IPS-18a (cell line): Measurements from ENCODE around the gene CKS1B.
A peak's percentile ranks its signal among the peaks of the same experiment; 100 is the strongest.

ENCODE experiments used
- H3K27ac ChIP-seq: one replicate; pipeline ENCODE4 v1.5.1; 2013; ENCODE audit warnings: low read length
- H3K27me3 ChIP-seq: one replicate; pipeline ENCODE4 v1.6.1; 2013; ENCODE audit warnings: mild to moderate bottlenecking, low read length; ENCODE audit not compliant: control insufficient read depth, insufficient read depth
- H3K36me3 ChIP-seq: one replicate; pipeline ENCODE4 v1.6.1; 2013; ENCODE audit warnings: low read depth, low read length; ENCODE audit not compliant: control insufficient read depth
- H3K4me1 ChIP-seq: one replicate; pipeline ENCODE4 v1.6.1; 2013; ENCODE audit warnings: low read depth, low read length; ENCODE audit not compliant: control insufficient read depth
- H3K4me3 ChIP-seq: one replicate; pipeline ENCODE4 v1.5.1; 2013; ENCODE audit warnings: low read length
- H3K9ac ChIP-seq: one replicate; pipeline ENCODE4 v1.6.1; 2013; ENCODE audit warnings: mild to moderate bottlenecking, low read length, moderate library complexity
- H3K9me3 ChIP-seq: one replicate; pipeline ENCODE4 v1.6.1; 2013; ENCODE audit warnings: low read depth, low read length; ENCODE audit not compliant: control insufficient read depth

CKS1B gene

GRCh38 chr1:154974102-154974807, at the start of gene CKS1B:
Gene CKS1B (plus strand): TSS chr1:154974681. CDS start chr1:154974746, 65 bp downstream.
- H3K9me3 ChIP-seq: no peaks in the 10 kb centered on the region
- H3K9ac ChIP-seq: peak within 1 kb of the TSS; percentile 91
- H3K36me3 ChIP-seq: peaks cover 15% of the 10 kb centered on the region
- H3K27ac ChIP-seq: peak within 1 kb of the TSS; percentile 93
- H3K27me3 ChIP-seq: no peaks in the 10 kb centered on the region
- H3K4me3 ChIP-seq: peak within 1 kb of the TSS; percentile 90
- peaks cover 27% of the 10 kb centered on the region for H3K4me1 ChIP-seq

DNA sequence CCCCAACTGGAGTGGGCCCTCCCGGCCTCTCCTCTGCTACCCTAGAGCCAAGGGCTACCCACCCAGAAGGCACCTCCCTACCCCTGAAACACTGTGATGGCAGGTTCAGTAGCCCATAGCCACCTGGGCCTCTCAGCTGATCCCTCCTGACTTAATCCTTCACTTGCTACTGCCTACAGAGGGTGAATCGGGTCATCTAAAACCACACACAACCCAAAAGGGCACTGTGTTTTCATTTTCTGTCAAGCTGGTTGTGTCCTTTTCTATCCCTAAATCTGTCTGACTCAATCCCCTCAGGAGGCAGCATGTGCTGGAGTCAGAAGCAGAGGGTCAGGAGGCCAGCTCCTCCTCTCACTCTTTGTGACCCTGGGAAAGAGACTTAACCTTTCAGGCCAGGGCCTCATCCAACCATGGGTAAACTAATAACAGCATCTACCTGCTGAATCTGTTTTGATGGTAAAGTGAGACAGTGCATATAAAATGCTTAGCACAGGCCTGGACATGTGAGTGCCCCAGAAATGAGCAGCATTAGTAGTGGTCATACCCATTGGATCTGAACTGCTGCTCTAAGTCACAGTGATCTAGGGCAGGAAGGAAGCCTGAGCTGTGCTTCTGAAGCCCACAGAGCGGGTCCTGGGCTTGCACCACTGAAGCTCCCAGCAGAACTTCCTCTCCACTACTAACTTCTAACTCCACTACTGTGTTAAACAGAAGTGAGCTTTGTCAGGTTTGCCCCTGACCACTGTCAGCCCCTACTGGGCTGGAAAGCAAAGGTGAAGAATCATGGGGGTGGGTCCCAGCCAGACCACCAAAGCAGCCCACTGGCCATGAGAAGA, 48.9 kb upstream of the CKS1B start:
- no peaks in the 10 kb centered on the region for H3K9me3 ChIP-seq
- H3K4me1 ChIP-seq: no peaks in the 10 kb centered on the region
- H3K27ac ChIP-seq: no peak overlapping the region
- H3K4me3 ChIP-seq: no peak overlapping the region
- no peak overlapping the region for H3K9ac ChIP-seq
- H3K36me3 ChIP-seq: peaks cover 14% of the 10 kb centered on the region
- H3K27me3 ChIP-seq: no peaks in the 10 kb centered on the region

DNA sequence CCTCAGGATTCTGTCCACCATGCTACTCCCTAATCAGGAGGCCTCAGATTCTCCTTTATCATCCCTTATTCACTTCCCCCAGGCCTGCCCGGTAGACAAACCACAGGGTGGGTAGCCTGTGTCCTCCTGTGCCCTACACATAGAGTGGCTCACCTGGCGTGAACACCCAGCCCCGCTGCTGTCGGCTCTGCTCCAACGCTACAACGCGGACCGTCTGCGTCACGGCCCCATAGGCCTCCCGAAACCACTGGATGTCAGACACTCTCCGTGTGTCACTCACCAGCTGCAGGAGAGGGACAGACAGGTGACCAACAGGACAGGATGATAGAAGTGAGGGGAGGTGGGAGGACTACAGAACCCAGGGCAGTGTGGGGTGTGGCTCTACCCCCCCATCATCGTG, 48.3 kb upstream of the CKS1B start:
- Histone ChIP-seq H3K4me1 (no peaks in the 10 kb centered on the region), H3K9ac (no peak overlapping the region), H3K4me3 (no peak overlapping the region), H3K9me3 (no peaks in the 10 kb centered on the region), H3K36me3 (peaks cover 14% of the 10 kb centered on the region), H3K27ac (no peak overlapping the region), H3K27me3 (no peaks in the 10 kb centered on the region)

DNA sequence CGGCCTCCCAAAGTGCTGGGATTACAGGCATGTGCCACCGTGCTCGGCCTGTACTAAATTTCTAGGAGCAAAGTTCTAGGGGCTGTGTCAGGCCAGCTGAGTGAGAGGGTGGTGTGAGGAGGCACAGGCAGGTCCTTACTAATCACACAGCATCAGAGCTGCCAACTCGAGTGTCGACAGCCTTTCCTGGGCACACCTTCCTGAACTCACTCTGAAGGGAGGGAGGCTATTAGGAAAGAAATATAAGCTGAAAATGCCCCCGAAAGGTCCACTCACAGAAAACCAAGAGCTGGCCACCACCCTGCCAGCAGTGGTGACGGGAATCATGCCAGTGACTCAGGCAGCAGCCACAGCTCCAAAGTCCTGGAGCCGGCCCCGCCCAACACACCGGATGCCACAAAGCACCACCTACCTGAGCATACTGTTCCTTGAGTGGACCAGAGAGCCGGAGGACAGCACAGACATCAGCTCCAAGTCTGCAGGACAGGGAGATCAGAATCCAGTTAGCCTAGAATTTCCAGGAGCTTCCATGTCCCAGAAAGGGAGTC, 42.5 kb upstream of the CKS1B start:
- H3K36me3 ChIP-seq: no peaks in the 10 kb centered on the region
- no peaks in the 10 kb centered on the region for H3K27me3 ChIP-seq
- no peaks in the 10 kb centered on the region for H3K4me1 ChIP-seq
- H3K9ac ChIP-seq: no peak overlapping the region
- no peaks in the 10 kb centered on the region for H3K9me3 ChIP-seq
- H3K4me3 ChIP-seq: no peak overlapping the region
- no peak overlapping the region for H3K27ac ChIP-seq

DNA sequence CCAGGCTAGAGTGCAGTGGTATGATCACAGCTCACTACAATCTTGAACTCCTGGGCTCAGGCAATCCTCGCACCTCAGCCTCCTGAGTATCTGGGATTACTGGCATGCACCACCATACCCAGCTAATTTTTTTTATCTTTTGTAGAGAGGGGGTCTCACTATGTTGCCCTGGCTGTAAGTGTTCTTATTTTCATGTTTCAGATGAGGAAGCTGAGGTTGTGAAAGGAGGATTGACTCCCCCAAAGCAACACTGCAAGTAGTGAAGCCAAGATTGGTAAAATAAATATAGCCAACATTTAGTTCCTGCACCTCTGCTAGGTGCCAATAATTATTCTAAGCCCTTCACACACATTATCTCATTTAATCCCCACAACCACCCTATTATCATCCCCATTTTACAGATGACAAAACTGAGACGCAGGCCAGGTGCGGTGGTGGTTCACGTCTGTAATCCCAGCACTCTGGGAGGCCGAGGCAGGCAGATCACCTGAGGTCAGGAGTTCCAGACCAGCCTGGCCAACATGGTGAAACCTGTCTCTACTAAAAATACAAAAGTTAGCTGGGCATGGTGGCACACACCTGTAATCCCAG, 40.0 kb upstream of the CKS1B start:
- H3K27me3 ChIP-seq: no peaks in the 10 kb centered on the region
- no peaks in the 10 kb centered on the region for H3K36me3 ChIP-seq
- peaks cover 6% of the 10 kb centered on the region for H3K4me1 ChIP-seq
- no peak overlapping the region for H3K4me3 ChIP-seq
- H3K27ac ChIP-seq: no peak overlapping the region
- H3K9me3 ChIP-seq: no peaks in the 10 kb centered on the region
- H3K9ac ChIP-seq: no peak overlapping the region

GRCh38 chr1:154935749-154936554, 38.5 kb upstream of the CKS1B start:
- Histone ChIP-seq H3K9ac (peak overlapping the region; percentile 95), H3K27ac (peak overlapping the region; percentile 100), H3K4me3 (peak overlapping the region; percentile 90), H3K4me1 (peaks cover 12% of the 10 kb centered on the region), H3K9me3 (no peaks in the 10 kb centered on the region), H3K36me3 (no peaks in the 10 kb centered on the region), H3K27me3 (no peaks in the 10 kb centered on the region)

DNA sequence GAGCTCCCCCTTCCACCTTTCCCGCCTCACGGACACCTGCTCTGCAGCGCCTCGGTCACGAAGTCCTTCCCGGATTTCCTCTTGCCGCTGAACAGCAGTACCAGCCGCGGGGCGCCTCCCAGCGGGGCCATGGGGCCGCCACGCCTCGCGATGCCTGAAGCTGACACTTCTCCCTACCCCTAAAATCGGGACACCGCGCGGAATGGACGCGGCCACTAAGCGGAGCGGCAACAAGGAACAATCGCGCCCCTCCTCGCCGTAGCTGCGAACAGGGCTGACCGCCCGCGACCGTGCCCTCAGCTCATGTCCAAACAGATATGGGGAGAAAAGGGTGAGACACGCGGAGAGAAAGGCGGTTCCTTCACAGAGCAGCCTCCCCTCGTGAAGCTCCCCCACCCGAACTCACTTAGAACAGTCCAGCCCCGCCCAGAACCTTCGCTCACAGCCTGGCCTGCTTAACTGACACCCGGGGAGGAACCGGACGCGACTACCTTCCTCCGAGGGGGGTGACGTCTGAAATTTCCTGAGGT, 37.9 kb upstream of the CKS1B start, which contains the start of gene PMVK:
Gene PMVK (minus strand): TSS at position 165 of the 530 bp plus-strand sequence. CDS start 34 bp downstream, at position 131.
- Histone ChIP-seq H3K9me3 (no peaks in the 10 kb centered on the region), H3K27ac (peak within 1 kb of the TSS; percentile 100), H3K4me3 (peak within 1 kb of the TSS; percentile 90), H3K27me3 (no peaks in the 10 kb centered on the region), H3K4me1 (peaks cover 12% of the 10 kb centered on the region), H3K9ac (peak within 1 kb of the TSS; percentile 95), H3K36me3 (no peaks in the 10 kb centered on the region)

DNA sequence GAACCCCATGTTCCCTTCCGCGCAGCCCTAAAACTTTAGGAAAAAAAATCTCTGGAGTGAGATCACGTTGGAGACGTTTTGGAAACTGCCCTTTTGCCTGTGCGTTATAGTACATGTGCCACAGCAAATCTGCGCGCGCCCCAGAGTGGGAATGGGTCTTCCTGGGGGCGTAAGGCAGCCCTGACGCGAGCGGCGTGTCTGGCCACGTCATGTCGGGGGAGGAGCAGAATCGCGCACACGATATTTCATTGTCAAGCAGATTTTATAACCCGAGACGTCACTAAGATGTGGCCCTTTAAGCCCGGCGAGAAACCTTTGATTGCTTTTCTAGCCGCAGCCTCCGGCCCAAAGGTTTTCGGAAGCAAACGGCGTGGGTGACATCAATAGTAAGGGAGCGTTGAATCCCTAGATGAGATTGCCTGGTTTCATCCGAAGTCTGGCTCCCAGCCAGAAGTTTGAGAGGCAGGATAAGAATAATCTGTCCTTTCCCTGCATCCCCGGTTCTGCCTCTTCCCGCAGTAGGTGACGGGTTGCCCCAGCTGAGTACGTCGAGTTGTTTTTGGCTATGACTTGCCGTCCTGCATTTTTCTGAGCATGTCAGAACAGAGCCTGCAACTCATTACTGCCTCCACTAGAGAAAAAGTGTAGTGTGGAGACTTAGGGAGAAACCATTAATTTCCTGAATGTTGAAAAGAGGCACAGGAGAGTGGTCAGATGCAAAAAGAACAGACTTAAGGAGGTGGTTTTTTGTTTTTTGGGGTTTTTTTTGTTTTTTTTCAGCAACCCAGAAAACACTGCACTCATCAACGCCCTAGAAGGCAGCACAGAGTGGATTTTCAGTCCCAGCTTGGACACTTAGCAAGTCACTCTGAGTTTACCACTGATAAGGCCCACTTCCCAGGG, 37.1 kb upstream of the CKS1B start:
- Histone ChIP-seq H3K4me3 (peak overlapping the region; percentile 90), H3K4me1 (peaks cover 12% of the 10 kb centered on the region), H3K27ac (peak overlapping the region; percentile 100), H3K9me3 (no peaks in the 10 kb centered on the region), H3K36me3 (no peaks in the 10 kb centered on the region), H3K27me3 (no peaks in the 10 kb centered on the region), H3K9ac (peak overlapping the region; percentile 95)

- Histone ChIP-seq H3K27me3 (no peaks in the 10 kb centered on the region), H3K27ac (no peak overlapping the region), H3K4me1 (peaks cover 12% of the 10 kb centered on the region), H3K36me3 (no peaks in the 10 kb centered on the region), H3K9ac (peak overlapping the region; percentile 95), H3K4me3 (peak overlapping the region; percentile 90), H3K9me3 (no peaks in the 10 kb centered on the region)
Observed at GRCh38 chr1:154937988-154938386, 36.5 kb upstream of the CKS1B start.
